H1 (cell line): Measurements from ENCODE around the gene SLC1A1. TPM values are rescaled to one million over a fixed set of nuclear protein-coding genes. Genes with fewer than 3 reads are reported as not detected.

ENCODE experiments used
- CTCF ChIA-PET: fragments of 300-600 bp; sonication (Branson Sonifier 250); formaldehyde crosslinking; loops from one replicate; lab custom pipeline; 2021; ENCODE audit not compliant: partially characterized antibody; lab: Charles Lee
- POLR2A ChIA-PET: fragments of 300-600 bp; sonication (Branson Sonifier 250); formaldehyde crosslinking; loops from one replicate; lab custom pipeline; 2021; ENCODE audit warnings: inconsistent platforms; ENCODE audit not compliant: partially characterized antibody; lab: Charles Lee
- DNase-seq, 2 experiments: peaks; one replicate each; pipeline versions ENCODE4 v3.0.0 to v3.0.0-alpha.2; 2010 to 2022; ENCODE audit warnings: low spot score in 2 of 2, low read depth in 1 of 2, mixed read lengths in 1 of 2
- FAIRE-seq: peaks from 2 replicates; lab custom pipeline; 2011; peaks lifted over from hg19 to GRCh38; lab: Jason Lieb, UNC
- H2AFZ ChIP-seq: 2 replicates; pipeline ENCODE4 v1.8.1; 2012; ENCODE audit warnings: low read length, inconsistent platforms
- H2AK5ac ChIP-seq: 2 replicates; pipeline ENCODE4 v1.6.1; 2013; ENCODE audit warnings: low read depth, low read length
- H2BK120ac ChIP-seq: replicated peaks from 2 replicates; pipeline ENCODE3; 2013; ENCODE audit warnings: low read depth, low read length, inconsistent platforms
- H2BK12ac ChIP-seq: 2 replicates; pipeline ENCODE4 v1.6.1; 2013; ENCODE audit warnings: low read depth, low read length
- H2BK15ac ChIP-seq: 2 replicates; pipeline ENCODE4 v1.6.1; 2013; ENCODE audit warnings: low read length
- H2BK20ac ChIP-seq: 2 replicates; pipeline ENCODE4 v1.6.1; 2013; ENCODE audit warnings: low read length
- H2BK5ac ChIP-seq: 2 replicates; pipeline ENCODE4 v1.6.1; 2013; ENCODE audit warnings: low read depth, low read length
- H3K14ac ChIP-seq: 2 replicates; pipeline ENCODE4 v1.6.1; 2013; ENCODE audit warnings: inconsistent platforms; ENCODE audit not compliant: insufficient read length
- H3K18ac ChIP-seq: 2 replicates; pipeline ENCODE4 v1.6.1; 2013; ENCODE audit warnings: low read length; ENCODE audit errors: extremely low read depth
- H3K23ac ChIP-seq: 2 replicates; pipeline ENCODE4 v1.6.1; 2013; ENCODE audit warnings: inconsistent platforms; ENCODE audit not compliant: insufficient read length
- H3K23me2 ChIP-seq: 2 replicates; pipeline ENCODE4 v1.6.1; 2013; ENCODE audit warnings: low read depth, low read length
- H3K27ac ChIP-seq: 2 replicates; pipeline ENCODE4 v1.6.1; 2011; ENCODE audit warnings: low read depth, low read length, inconsistent platforms
- H3K27me3 ChIP-seq, 4 experiments: replicated peaks in 1 of 4; 1 replicate in 1 of 4; 2 replicates in 3 of 4; pipeline versions ENCODE4 v1.6.1 to v1.8.1; 2011 to 2013; ENCODE audit warnings: low read length in 3 of 4, mild to moderate bottlenecking in 3 of 4, inconsistent platforms in 2 of 4, mixed read lengths in 2 of 4, moderate library complexity in 1 of 4; ENCODE audit not compliant: control insufficient read depth in 3 of 4, insufficient read depth in 3 of 4; ENCODE audit errors: extremely low read depth in 1 of 4
- H3K36me3 ChIP-seq, 4 experiments: 2 replicates each; pipeline versions ENCODE4 v1.6.1 to v1.8.1; 2011 to 2013; ENCODE audit warnings: mild to moderate bottlenecking in 4 of 4, low read length in 3 of 4, moderate library complexity in 2 of 4, control low read depth in 1 of 4, inconsistent platforms in 1 of 4; ENCODE audit not compliant: insufficient read depth in 4 of 4, control insufficient read depth in 2 of 4
- H3K4ac ChIP-seq: replicated peaks from 2 replicates; pipeline ENCODE3; 2013; ENCODE audit warnings: low read length, low read depth, mixed read lengths, inconsistent platforms; ENCODE audit not compliant: insufficient read length
- H3K4me1 ChIP-seq, 4 experiments: replicated peaks in 1 of 4; 1 replicate in 1 of 4; 2 replicates in 3 of 4; pipeline versions ENCODE4 v1.6.1 to v1.8.1; 2011 to 2013; ENCODE audit warnings: low read length in 3 of 4, inconsistent platforms in 2 of 4, mixed read lengths in 1 of 4; ENCODE audit not compliant: insufficient read depth in 4 of 4, control insufficient read depth in 3 of 4
- H3K4me2 ChIP-seq, 2 experiments: 2 replicates each; pipeline versions ENCODE4 v1.6.1 to v1.8.1; 2011 to 2013; ENCODE audit warnings: low read depth in 2 of 2, low read length in 2 of 2, control low read depth in 1 of 2, inconsistent platforms in 1 of 2, mild to moderate bottlenecking in 1 of 2; ENCODE audit not compliant: insufficient read depth in 1 of 2
- H3K4me3 ChIP-seq, 4 experiments: fragments of 200-600, 300-600 bp in 1 of 4; sonication (generic), shearing (Covaris generic), sonication (Bioruptor Twin) in 1 of 4; 2 replicates each; pipeline versions ENCODE4 v1.5.1 to v1.8.1; 2011 to 2016; ENCODE audit warnings: low read length in 4 of 4, low read depth in 3 of 4, control low read depth in 2 of 4, inconsistent platforms in 2 of 4, mild to moderate bottlenecking in 2 of 4, mixed read lengths in 1 of 4, moderate library complexity in 1 of 4; ENCODE audit not compliant: insufficient read depth in 2 of 4; ENCODE audit errors: extremely low read depth in 1 of 4
- H3K56ac ChIP-seq: replicated peaks from 2 replicates; pipeline ENCODE3; 2013; ENCODE audit warnings: low read depth, mild to moderate bottlenecking, mixed read lengths, low read length, inconsistent platforms; ENCODE audit not compliant: insufficient read length
- H3K79me1 ChIP-seq: 2 replicates; pipeline ENCODE4 v1.6.1; 2013; ENCODE audit warnings: low read depth, low read length, control low read depth
- H3K79me2 ChIP-seq, 2 experiments: 2 replicates each; pipeline versions ENCODE4 v1.6.1 to v1.8.1; 2012 to 2013; ENCODE audit warnings: low read length in 2 of 2, mild to moderate bottlenecking in 2 of 2, inconsistent platforms in 1 of 2; ENCODE audit not compliant: insufficient read depth in 2 of 2, control insufficient read depth in 1 of 2
- H3K9ac ChIP-seq, 4 experiments: replicated peaks in 1 of 4; 1 replicate in 1 of 4; 2 replicates in 3 of 4; pipeline versions ENCODE4 v1.6.1 to v1.8.1; 2011 to 2013; ENCODE audit warnings: low read depth in 3 of 4, low read length in 3 of 4, control low read depth in 2 of 4, mild to moderate bottlenecking in 2 of 4, moderate library complexity in 2 of 4, inconsistent platforms in 1 of 4; ENCODE audit errors: extremely low read depth in 1 of 4
- H3K9me3 ChIP-seq, 2 experiments: 2 replicates each; pipeline versions ENCODE4 v1.6.1 to v1.8.1; 2012 to 2013; ENCODE audit warnings: mild to moderate bottlenecking in 2 of 2, moderate library complexity in 2 of 2, control low read depth in 1 of 2, inconsistent platforms in 1 of 2, low read depth in 1 of 2, low read length in 1 of 2, mixed read lengths in 1 of 2; ENCODE audit not compliant: insufficient read depth in 2 of 2
- H4K20me1 ChIP-seq, 2 experiments: replicated peaks in 1 of 2; 2 replicates each; pipeline versions ENCODE3 to v1.8.1; 2011 to 2013; ENCODE audit warnings: inconsistent platforms in 2 of 2, low read length in 2 of 2, mild to moderate bottlenecking in 1 of 2; ENCODE audit not compliant: insufficient read depth in 2 of 2, control insufficient read depth in 1 of 2
- H4K5ac ChIP-seq: 2 replicates; pipeline ENCODE4 v1.6.1; 2013; ENCODE audit warnings: low read length, low read depth, mixed read lengths, inconsistent platforms; ENCODE audit not compliant: insufficient read length
- H4K8ac ChIP-seq: 2 replicates; pipeline ENCODE4 v1.8.0; 2013; ENCODE audit warnings: mild to moderate bottlenecking, moderate library complexity, low read length, inconsistent platforms; ENCODE audit not compliant: insufficient read depth; ENCODE audit errors: extremely low read depth
- H4K91ac ChIP-seq: replicated peaks from 2 replicates; pipeline ENCODE3; 2013; ENCODE audit warnings: low read length, mixed read lengths, inconsistent platforms; ENCODE audit not compliant: insufficient read length
- BACH1 ChIP-seq: IDR thresholded peaks from 2 replicates; pipeline ENCODE4 v1.6.1; 2012; ENCODE audit warnings: low read length, improper control_type of control experiment
- CEBPB ChIP-seq: IDR thresholded peaks from 2 replicates; pipeline ENCODE4 v1.6.1; 2012; ENCODE audit warnings: low read depth, low read length
- JUN ChIP-seq: IDR thresholded peaks from 2 replicates; pipeline ENCODE4 v1.6.1; 2011; ENCODE audit warnings: low read depth, mild to moderate bottlenecking, improper control_type of control experiment, low read length
- KDM1A ChIP-seq: fragments of 200-600, 300-600 bp; sonication (generic); IDR thresholded peaks from 2 replicates; pipeline ENCODE4 v1.7.1; 2016; ENCODE audit warnings: mild to moderate bottlenecking, low read length, borderline replicate concordance
- PHF8 ChIP-seq: fragments of 200-600 bp; sonication (generic); conservative IDR thresholded peaks from 2 replicates; pipeline ENCODE4 v1.7.1; 2012; ENCODE audit warnings: low read depth, mild to moderate bottlenecking, inconsistent platforms, low read length, moderate library complexity
- RAD21 ChIP-seq, 2 experiments: IDR thresholded peaks in 1 of 2; conservative IDR thresholded peaks in 1 of 2; 2 replicates each; pipeline ENCODE4 v1.6.1; 2011; ENCODE audit warnings: low read depth in 2 of 2, low read length in 2 of 2, improper control_type of control experiment in 1 of 2, inconsistent platforms in 1 of 2, mild to moderate bottlenecking in 1 of 2, moderate library complexity in 1 of 2
- SAP30 ChIP-seq: fragments of 300-600 bp; sonication (generic); IDR thresholded peaks from 2 replicates; pipeline ENCODE4 v1.7.1; 2012; ENCODE audit warnings: low read length, moderate library complexity, mild to moderate bottlenecking, inconsistent platforms; ENCODE audit not compliant: insufficient read depth, insufficient replicate concordance
- SRF ChIP-seq: IDR thresholded peaks from 2 replicates; pipeline ENCODE4 v1.6.1; 2011; ENCODE audit warnings: mild to moderate bottlenecking, low read depth, low read length, moderate library complexity
- TEAD4 ChIP-seq: IDR thresholded peaks from 2 replicates; pipeline ENCODE4 v1.6.1; 2012; ENCODE audit warnings: low read depth, low read length, inconsistent platforms, mixed read lengths
- ZNF274 ChIP-seq: IDR thresholded peaks from 2 replicates; pipeline ENCODE4 v1.7.0; 2012; ENCODE audit warnings: low read length, borderline replicate concordance; ENCODE audit errors: extremely low read depth
- WGBS, 2 experiments: shearing (Covaris generic) in 1 of 2; methylation state at CpG; one replicate each; pipeline versions ENCODE4 v1.1.6 to v1.1.7; 2013 to 2015; ENCODE audit warnings: low lambda C conversion rate in 2 of 2, mixed read lengths in 2 of 2, inconsistent platforms in 1 of 2, low coverage in 1 of 2, missing lambda C conversion rate in 1 of 2; ENCODE audit not compliant: insufficient replicate concordance in 2 of 2, insufficient coverage in 1 of 2, insufficient read length in 1 of 2; ENCODE audit errors: extremely low coverage in 1 of 2, missing lambda C conversion rate in 1 of 2; 5-methylcytosine and 5-hydroxymethylcytosine counted together
- polyA plus RNA-seq, 7 experiments: library from polyadenylated mRNA; depleted of rRNA in 3 of 7; stranded (reverse) in 5 of 7; unstranded in 2 of 7; fragments of >200 nt in 5 of 7; fragments of 200-250 nt in 2 of 7; gene quantifications; 1 replicate in 5 of 7; 2 replicates in 1 of 7; 4 replicates in 1 of 7; pipeline versions ENCODE4 v1.2.1 to v1.2.3, GENCODE V29; 2011 to 2013; ENCODE audit warnings: missing spikeins in 2 of 7, mixed read lengths in 2 of 7
- total RNA-seq: library from RNA; stranded (reverse); fragmentation: NEBNext Ultra II Directional; extraction: Animal tissue kit (Norgen Biotek cat#: 25700); gene quantifications from 2 replicates; pipeline ENCODE4 v1.2.1, GENCODE V29; 2021
- TF ChIP-seq, protein P1 (sequence below): IDR thresholded peaks from 2 replicates; pipeline ENCODE4 v1.6.1; 2012; ENCODE audit warnings: low read length, inconsistent platforms

SLC1A1 gene
- total and polyA plus RNA-seq, 2 of the 8 experiments (the other 6 are each of a cell fraction or from before 2014, with no cell fraction given), result 4.7 to 11.7 TPM

DNA sequence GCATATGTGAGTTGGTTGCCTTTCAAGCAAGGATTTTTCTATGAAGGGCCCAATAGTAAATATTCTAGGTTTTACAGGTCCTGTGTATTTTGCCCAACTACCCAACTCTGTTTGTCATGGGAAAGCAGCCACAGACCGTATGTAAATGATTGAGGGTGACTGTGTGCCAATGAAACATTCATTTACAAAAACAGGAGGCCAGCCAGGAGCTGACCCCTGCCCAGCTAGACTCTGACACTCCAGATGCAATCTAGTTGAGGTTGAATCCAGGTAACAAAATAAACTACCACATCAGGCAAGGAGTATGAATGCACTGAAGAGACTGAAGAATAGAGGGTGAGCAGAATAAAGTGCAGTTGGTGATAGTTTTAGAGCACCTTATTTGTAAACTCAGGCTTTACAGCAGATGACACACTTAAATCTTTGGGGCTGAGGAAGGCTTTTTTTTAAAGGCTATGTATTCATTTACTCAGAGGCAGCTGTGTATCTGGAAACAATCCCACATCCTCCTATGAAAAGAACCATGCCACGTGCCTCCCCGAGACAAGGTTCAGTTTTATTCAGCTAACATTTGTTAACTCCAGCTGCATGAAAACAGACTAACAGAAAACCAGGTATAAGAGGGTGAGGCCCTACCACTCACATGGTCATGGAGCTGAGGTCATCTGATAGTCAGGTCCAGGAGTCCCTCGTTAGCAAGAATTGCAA lies 60.7 kb downstream of the SLC1A1 start:
- DNase-seq (no peak), FAIRE-seq (no peak)
- ChIA-PET CTCF (interaction anchor here (0.6 to 5.0 kb wide), 24 partner anchors 8 to 1635 kb away, joined by 3 to 55 read pairs (median 6); partner anchors contain the start of gene PLPP6), POLR2A (interaction anchor here (1.8 kb wide), 1 partner anchor 60 kb away, joined by 5 read pairs; no protein-coding TSS in a partner anchor)
- Histone ChIP-seq H3K4ac (no peak overlapping the region), H3K9ac (no peak overlapping the region), H2BK120ac (no peak overlapping the region), H3K36me3 (no peaks in the 10 kb centered on the region), H4K20me1 (no peaks in the 10 kb centered on the region), H3K27ac (no peak overlapping the region), H3K79me1 (no peaks in the 10 kb centered on the region), H3K18ac (no peak overlapping the region), H2AFZ (no peak overlapping the region), H4K5ac (no peak overlapping the region), H4K91ac (no peak overlapping the region), H3K14ac (no peak overlapping the region), H3K4me2 (no peak overlapping the region), H3K23me2 (no peaks in the 10 kb centered on the region), H3K4me1 (no peaks in the 10 kb centered on the region), H3K4me3 (no peak overlapping the region), H2BK15ac (no peak overlapping the region), H3K56ac (no peak overlapping the region), H2BK12ac (no peak overlapping the region), H2BK5ac (no peak overlapping the region), H2BK20ac (no peak overlapping the region), H4K8ac (no peak overlapping the region), H3K23ac (no peak overlapping the region), H3K79me2 (no peaks in the 10 kb centered on the region), H2AK5ac (no peak overlapping the region), H3K9me3 (no peaks in the 10 kb centered on the region), H3K27me3 (no peaks in the 10 kb centered on the region)
- 81% methylated on average over 4 of the region's 4 CpGs; no CpG with 5 or more reads in 1 of the 2 experiments for WGBS, 2 experiments
- TF ChIP-seq KDM1A, result no peak
- no peak for TF ChIP-seq SRF
- TF ChIP-seq, protein P1, sequence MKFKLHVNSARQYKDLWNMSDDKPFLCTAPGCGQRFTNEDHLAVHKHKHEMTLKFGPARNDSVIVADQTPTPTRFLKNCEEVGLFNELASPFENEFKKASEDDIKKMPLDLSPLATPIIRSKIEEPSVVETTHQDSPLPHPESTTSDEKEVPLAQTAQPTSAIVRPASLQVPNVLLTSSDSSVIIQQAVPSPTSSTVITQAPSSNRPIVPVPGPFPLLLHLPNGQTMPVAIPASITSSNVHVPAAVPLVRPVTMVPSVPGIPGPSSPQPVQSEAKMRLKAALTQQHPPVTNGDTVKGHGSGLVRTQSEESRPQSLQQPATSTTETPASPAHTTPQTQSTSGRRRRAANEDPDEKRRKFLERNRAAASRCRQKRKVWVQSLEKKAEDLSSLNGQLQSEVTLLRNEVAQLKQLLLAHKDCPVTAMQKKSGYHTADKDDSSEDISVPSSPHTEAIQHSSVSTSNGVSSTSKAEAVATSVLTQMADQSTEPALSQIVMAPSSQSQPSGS, result no peak
- TF ChIP-seq TEAD4, result no peak
- TF ChIP-seq PHF8, result no peak
- no peak for TF ChIP-seq SAP30
- no peak for TF ChIP-seq RAD21 (IDR thresholded peaks at IDR 0.05 in 1 of 2, conservative IDR thresholded peaks at IDR 0.05 in 1 of 2; ENCODE audit: low read depth in 2 of 2, low read length in 2 of 2)
- TF ChIP-seq CEBPB, result no peak
- TF ChIP-seq ZNF274, result no peak
- no peak for TF ChIP-seq JUN
- TF ChIP-seq BACH1, result no peak
